ENCODE measurements around the gene NOBOX.

NOBOX gene

GRCh38 chr7:144410441-144410840 is 6.9 kb upstream of the NOBOX start:
- H3K9me3 ChIP-seq (ENCODE audit: low read length), result no peaks in the 10 kb centered on the region

GRCh38 chr7:144408121-144408520 is 4.6 kb upstream of the NOBOX start:
- Histone ChIP-seq H3K36me3 (ENCODE audit: insufficient read depth, low read length) (no peaks in the 10 kb centered on the region), H3K27me3 (ENCODE audit: insufficient read depth, low read length) (no peaks in the 10 kb centered on the region), H3K4me3 (ENCODE audit: low read depth, low read length, poor library complexity, severe bottlenecking) (no peak overlapping the region), H3K9ac (ENCODE audit: low read length) (no peak overlapping the region), H3K9me2 (ENCODE audit: low read depth, low read length) (no peaks in the 10 kb centered on the region), H3K4me2 (ENCODE audit: low read length) (no peak overlapping the region), H3F3A (ENCODE audit: insufficient read depth, low read length) (no peaks in the 10 kb centered on the region), H4K20me1 (ENCODE audit: insufficient read depth, low read length) (no peaks in the 10 kb centered on the region), H3K79me2 (ENCODE audit: insufficient read depth, low read length) (no peaks in the 10 kb centered on the region), H3K4me1 (ENCODE audit: insufficient read depth, low read length, severe bottlenecking) (no peaks in the 10 kb centered on the region), H2AFZ (ENCODE audit: low read length) (no peak overlapping the region), H3K9me3 (ENCODE audit: low read length) (no peaks in the 10 kb centered on the region), H3K27ac (ENCODE audit: low read depth, low read length, poor library complexity, severe bottlenecking) (no peak overlapping the region)
- TF ChIP-seq CTCF (IDR thresholded peaks at IDR 0.05; ENCODE audit: low read length) (no peak), EZH2 (IDR thresholded peaks at IDR 0.05; ENCODE audit: borderline replicate concordance, low read length) (no peak)

More at GRCh38 chr7:144410441-144410840, 6.9 kb upstream of the NOBOX start:
- TF ChIP-seq EZH2 (IDR thresholded peaks at IDR 0.05; ENCODE audit: borderline replicate concordance, low read length) (no peak), CTCF (IDR thresholded peaks at IDR 0.05; ENCODE audit: low read length) (no peak)
- Histone ChIP-seq H3K4me1 (ENCODE audit: insufficient read depth, low read length, severe bottlenecking) (no peaks in the 10 kb centered on the region), H4K20me1 (ENCODE audit: insufficient read depth, low read length) (no peaks in the 10 kb centered on the region), H3K9ac (ENCODE audit: low read length) (no peak overlapping the region), H3K4me2 (ENCODE audit: low read length) (no peak overlapping the region), H3K27me3 (ENCODE audit: insufficient read depth, low read length) (no peaks in the 10 kb centered on the region), H3K36me3 (ENCODE audit: insufficient read depth, low read length) (no peaks in the 10 kb centered on the region), H2AFZ (ENCODE audit: low read length) (no peak overlapping the region), H3K9me2 (ENCODE audit: low read depth, low read length) (no peaks in the 10 kb centered on the region), H3K4me3 (ENCODE audit: low read depth, low read length, poor library complexity, severe bottlenecking) (no peak overlapping the region), H3F3A (ENCODE audit: insufficient read depth, low read length) (no peaks in the 10 kb centered on the region), H3K79me2 (ENCODE audit: insufficient read depth, low read length) (no peaks in the 10 kb centered on the region), H3K27ac (ENCODE audit: low read depth, low read length, poor library complexity, severe bottlenecking) (no peak overlapping the region)

GRCh38 chr7:144407266-144407931 is 3.9 kb upstream of the NOBOX start:
- no peak overlapping the region for H2AFZ ChIP-seq (ENCODE audit: low read length)
- H3K79me2 ChIP-seq (ENCODE audit: insufficient read depth, low read length), result no peaks in the 10 kb centered on the region
- H3K4me1 ChIP-seq (ENCODE audit: insufficient read depth, low read length, severe bottlenecking), result no peaks in the 10 kb centered on the region
- no peaks in the 10 kb centered on the region for H3K9me2 ChIP-seq (ENCODE audit: low read depth, low read length)
- no peaks in the 10 kb centered on the region for H3K27me3 ChIP-seq (ENCODE audit: insufficient read depth, low read length)
- no peak overlapping the region for H3K4me3 ChIP-seq (ENCODE audit: low read depth, low read length, poor library complexity, severe bottlenecking)
- no peaks in the 10 kb centered on the region for H3F3A ChIP-seq (ENCODE audit: insufficient read depth, low read length)
- no peak overlapping the region for H3K4me2 ChIP-seq (ENCODE audit: low read length)
- no peak for TF ChIP-seq CTCF (IDR thresholded peaks at IDR 0.05; ENCODE audit: low read length)
- no peak for TF ChIP-seq EZH2 (IDR thresholded peaks at IDR 0.05; ENCODE audit: borderline replicate concordance, low read length)
- no peak overlapping the region for H3K27ac ChIP-seq (ENCODE audit: low read depth, low read length, poor library complexity, severe bottlenecking)
- H4K20me1 ChIP-seq (ENCODE audit: insufficient read depth, low read length), result no peaks in the 10 kb centered on the region
- no peaks in the 10 kb centered on the region for H3K36me3 ChIP-seq (ENCODE audit: insufficient read depth, low read length)
- no peaks in the 10 kb centered on the region for H3K9me3 ChIP-seq (ENCODE audit: low read length)
- no peak overlapping the region for H3K9ac ChIP-seq (ENCODE audit: low read length)
